Heart left ventricle (tissue), 16 donors: ENCODE measurements around the gene RAPGEF5. TPM values are rescaled to one million over a fixed set of nuclear protein-coding genes. Genes with fewer than 3 reads are reported as not detected.
A peak's percentile ranks its signal among the peaks of the same experiment; 100 is the strongest.

Experiments
- ATAC-seq, 4 donors: fragments of 200-7000 bp; cut with Tn5 transposase; one replicate each; pipeline ENCODE4 v1.9.1; 2020 to 2022; ENCODE audit warnings: moderate library complexity in 4 of 4, mild to moderate bottlenecking in 3 of 4, moderate number of reproducible peaks in 1 of 4
- DNase-seq, 5 donors: peaks; one replicate each; pipeline ENCODE4 v3.0.0-alpha.2; 2020
- H3K27ac ChIP-seq, 12 donors: fragments of 200-600 bp; sonication (generic) in 4 of 12; one replicate each; pipeline versions ENCODE4 v1.5.0 to v1.8.0; 2016 to 2022; ENCODE audit warnings: mild to moderate bottlenecking in 2 of 12
- H3K27me3 ChIP-seq, 9 donors: fragments of 200-600 bp; sonication (generic) in 2 of 9; one replicate each; pipeline versions ENCODE4 v1.5.1 to v1.8.0; 2016 to 2022; ENCODE audit warnings: mild to moderate bottlenecking in 3 of 9
- H3K36me3 ChIP-seq, 9 donors: fragments of 200-600 bp; sonication (generic) in 2 of 9; one replicate each; pipeline versions ENCODE4 v1.5.0 to v1.8.0; 2018 to 2022; ENCODE audit warnings: mild to moderate bottlenecking in 2 of 9
- H3K4me1 ChIP-seq, 12 donors: fragments of 200-600 bp; sonication (generic) in 4 of 12; one replicate each; pipeline versions ENCODE4 v1.5.0 to v1.8.0; 2016 to 2022; ENCODE audit warnings: mild to moderate bottlenecking in 3 of 12
- H3K4me3 ChIP-seq, 12 donors: fragments of 200-600 bp; sonication (generic) in 4 of 12; one replicate each; pipeline versions ENCODE4 v1.5.0 to v1.8.0; 2017 to 2022; ENCODE audit warnings: mild to moderate bottlenecking in 9 of 12, moderate library complexity in 4 of 12
- H3K9me3 ChIP-seq, 12 donors: fragments of 200-600 bp; sonication (generic) in 4 of 12; one replicate each; pipeline versions ENCODE4 v1.5.0 to v1.8.0; 2016 to 2022; ENCODE audit warnings: mild to moderate bottlenecking in 1 of 12
- CTCF ChIP-seq, 12 donors: fragments of 200-600 bp; sonication (generic) in 4 of 12; IDR thresholded peaks; one replicate each; pipeline versions ENCODE4 v1.5.0 to v1.8.0; 2018 to 2022; ENCODE audit warnings: antibody characterized with exemption in 12 of 12, mild to moderate bottlenecking in 5 of 12
- POLR2A ChIP-seq, 2 donors: fragments of 450-650 bp; IDR thresholded peaks; one replicate each; pipeline ENCODE4 v1.6.1; 2017; ENCODE audit warnings: antibody characterized with exemption in 2 of 2, mild to moderate bottlenecking in 2 of 2, moderate library complexity in 2 of 2
- WGBS, 4 donors: extraction: QIAGEN DNeasy Blood & Tissue Kit in 2 of 4; methylation state at CpG; one replicate each; pipeline versions ENCODE4 v1.1.5 to v1.1.7; 2013 to 2018; 5-methylcytosine and 5-hydroxymethylcytosine counted together
- intact Hi-C, 10 donors: fragments of 100-400 bp; cut with DNase I; formaldehyde crosslinking; loops; one replicate each; pipeline versions ENCODE4 v1.11.1 to v1.14.2; 2022
- polyA plus RNA-seq, 2 donors: library from polyadenylated mRNA; stranded (reverse); fragments of 200-250 nt; gene quantifications; one replicate each; pipeline ENCODE4 v1.2.3, GENCODE V29; 2013
- total RNA-seq, 9 donors: library from RNA; depleted of rRNA in 2 of 9; stranded (reverse); fragments of >200 nt in 2 of 9; fragmentation: NEBNext Ultra II Directional in 3 of 9; extraction: Animal tissue kit (Norgen Biotek cat#: 25700) in 3 of 9; gene quantifications; one replicate each; pipeline versions ENCODE4 v1.1.0 to v1.2.4, GENCODE V29; 2016 to 2023
- donor health status: ischemic (EF 13 %, LVEDD 7.1; RV severe dilation, severe dysfunction).
- donor health status: healthy with polysubstance abuse.
- donor health status: DM: no; HTN: yes; CAD: no.
- donor health status: DM: no; HTN: no; CAD: no.
- donor health status: ischemic (EF 25% LVEDD 6.9; RV normal size, moderate dysfunction).
- donor health status: ischemic (EF 25% LVEDD 5.7; RV mildly dilated, moderate dysfunction).
- donor health status: healthy.
- donor health status: DM: yes; HTN: yes; CAD: no.
- donor health status: ischemic (EF 35%, LVEDD 5.7; RV mildly dilated, moderate dysfunction).
- donor health status: nonischemic (EF 11% LVEDD 7.7; RV severe dilation, severe dysfunction).
- donor health status: DM: yes; HTN: yes; CAD: no.
- donor health status: PGD.
- donor health status: ischemic (EF 29% LVEDD 5.4; RV normal size, mild dysfunction).
- donor health status: nonischemic (EF 23%, LVEDD 6.1; RV moderate dilation, normal function).

Gene RAPGEF5
- total and polyA plus RNA-seq, 11 donors = 3.9 to 37.9 (median 15.3) TPM

- no peaks in the 10 kb centered on the region for H3K36me3 ChIP-seq
- no peaks in the 10 kb centered on the region for H3K9me3 ChIP-seq
- intact Hi-C loops = loop anchor here (1.0 to 10.0 kb wide), 11 partner anchors 106 to 614 kb away; partner anchors contain the start of gene IL6 (in 1 of the 10)
- no peak for TF ChIP-seq POLR2A (IDR thresholded peaks at IDR 0.05)
- ATAC-seq (no peak), DNase-seq (no peak)
- H3K27ac ChIP-seq = peak overlapping the region in 3 of 12 donors; percentile 2 to 18 (median 9)
- peaks cover 0 to 3% (median 0%) of the 10 kb centered on the region in 9 donors for H3K27me3 ChIP-seq
- no peak overlapping the region for H3K4me3 ChIP-seq
- peaks cover 0 to 27% (median 3%) of the 10 kb centered on the region in 12 donors for H3K4me1 ChIP-seq
- 63 to 75% (median 70%) methylated on average over 4 of the region's 4 CpGs for WGBS, 4 donors
Observed at GRCh38 chr7:22110881-22111280, 246.1 kb downstream of the RAPGEF5 start.

- intact Hi-C loops = loop anchor here (1.0 to 10.0 kb wide), 11 partner anchors 107 to 614 kb away; partner anchors contain the start of gene IL6 (in 1 of the 10)
- WGBS, 4 donors = 8 to 11% (median 10%) methylated on average over 6 of the region's 6 CpGs
- Histone ChIP-seq H3K9me3 (no peaks in the 10 kb centered on the region), H3K27me3 (peaks cover 0 to 3% (median 0%) of the 10 kb centered on the region in 9 donors), H3K4me3 (no peak overlapping the region), H3K27ac (peak overlapping the region in 1 of 12 donors; percentile 2), H3K36me3 (no peaks in the 10 kb centered on the region), H3K4me1 (peaks cover 0 to 25% (median 3%) of the 10 kb centered on the region in 12 donors)
- TF ChIP-seq CTCF (IDR thresholded peaks at IDR 0.05) (peak; percentile 66 to 88 (median 81)), POLR2A (IDR thresholded peaks at IDR 0.05) (peak in 1 of 2 donors; percentile 8)
- peak; percentile 64 to 77 (median 75) for ATAC-seq
- DNase-seq = peak in 4 of 5 donors; percentile 44 to 74 (median 60)
Observed at GRCh38 chr7:22110227-22110839, 246.6 kb downstream of the RAPGEF5 start.

GRCh38 chr7:22109761-22110160 is 247.2 kb downstream of the RAPGEF5 start:
- intact Hi-C loops = loop anchor here (1.0 to 10.0 kb wide), 13 partner anchors 108 to 948 kb away; partner anchors contain the start of gene IL6 (in 1 of the 10)
- H3K36me3 ChIP-seq = no peaks in the 10 kb centered on the region
- peak in 3 of 4 donors; percentile 21 to 34 (median 26) for ATAC-seq
- WGBS, 4 donors = 59 to 66% (median 60%) methylated on average over 7 of the region's 7 CpGs
- no peak for TF ChIP-seq POLR2A (IDR thresholded peaks at IDR 0.05)
- TF ChIP-seq CTCF (IDR thresholded peaks at IDR 0.05) = peak in 2 of 12 donors; percentile 8 to 32
- peaks cover 0 to 3% (median 0%) of the 10 kb centered on the region in 9 donors for H3K27me3 ChIP-seq
- H3K9me3 ChIP-seq = no peaks in the 10 kb centered on the region
- H3K4me3 ChIP-seq = no peak overlapping the region
- peaks cover 0 to 23% (median 3%) of the 10 kb centered on the region in 12 donors for H3K4me1 ChIP-seq
- H3K27ac ChIP-seq = no peak overlapping the region
- no peak for DNase-seq

- Histone ChIP-seq H3K4me1 (peaks cover 0 to 17% (median 0%) of the 10 kb centered on the region in 12 donors), H3K9me3 (no peaks in the 10 kb centered on the region), H3K36me3 (no peaks in the 10 kb centered on the region), H3K4me3 (no peak overlapping the region), H3K27me3 (peaks cover 0 to 3% (median 0%) of the 10 kb centered on the region in 9 donors), H3K27ac (no peak overlapping the region)
- TF ChIP-seq CTCF (IDR thresholded peaks at IDR 0.05) = no peak
- no peak for TF ChIP-seq POLR2A (IDR thresholded peaks at IDR 0.05)
- no peak for ATAC-seq
- no peak for DNase-seq
- WGBS, 4 donors = 72 to 82% (median 75%) methylated on average over 13 of the region's 13 CpGs
- intact Hi-C loops = loop anchor here in 2 of 10 donors (5.0 to 10.0 kb wide), 2 partner anchors 187 to 949 kb away; no protein-coding TSS in a partner anchor
Observed at GRCh38 chr7:22108151-22108845, 248.7 kb downstream of the RAPGEF5 start.
